K562 treated with DMSO at 1 percent for 24 hours (cell line): ENCODE data around the gene CCDC88C. TPM values are rescaled to one million over a fixed set of nuclear protein-coding genes. Genes with fewer than 3 reads are reported as not detected.

Experiments used
- total RNA-seq: library from RNA; unstranded; fragments of 300-600 nt; gene quantifications from 2 replicates; pipeline ENCODE4 v1.2.3, GENCODE V29; 2022; ENCODE audit warnings: low read depth; ENCODE audit not compliant: insufficient read depth

CCDC88C gene
- total RNA-seq = 8.3 and 9.0 TPM in 2 replicates

DNA sequence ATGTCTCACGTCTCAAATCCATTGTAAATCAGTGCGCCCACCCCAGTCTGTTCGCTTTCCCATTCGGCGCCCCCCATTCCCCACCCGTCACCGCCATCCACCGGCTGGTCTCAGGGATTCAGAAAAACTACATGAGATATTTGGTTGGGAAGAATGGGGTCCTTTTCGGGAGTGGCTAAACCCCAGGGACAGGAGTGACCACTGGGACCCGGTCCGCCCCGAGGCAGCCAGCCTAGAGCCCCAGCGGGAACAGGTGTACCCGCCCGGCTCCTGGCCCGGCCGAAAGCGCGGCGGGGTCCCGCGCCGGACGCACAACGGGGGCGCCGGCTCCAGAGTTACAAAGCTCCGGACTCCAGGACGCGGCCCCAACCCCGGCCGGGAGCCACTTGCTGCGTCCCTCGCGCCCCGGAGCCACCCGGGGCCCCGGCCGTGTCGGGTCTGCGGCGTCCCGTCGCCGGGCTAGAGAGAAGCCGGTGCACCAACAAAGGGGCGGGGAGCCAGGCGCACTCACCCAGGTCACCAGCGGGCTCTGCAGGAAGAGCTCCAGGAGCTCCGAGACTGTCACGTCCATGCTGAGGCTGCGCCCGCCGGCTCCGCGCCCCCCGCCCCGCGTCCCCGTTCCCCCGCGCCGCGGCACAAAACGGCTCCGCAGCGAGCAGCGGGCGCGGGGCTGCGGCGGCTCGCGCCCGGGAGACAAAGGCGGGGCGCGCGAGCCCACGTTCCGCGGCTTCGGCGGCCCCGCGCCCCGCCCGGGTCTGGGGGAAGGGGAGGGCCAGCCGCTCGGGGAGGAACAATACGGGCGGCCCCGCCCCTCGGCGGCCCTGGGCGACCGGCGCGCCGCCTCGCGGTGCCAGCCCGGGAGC, at the start of gene CCDC88C:
Gene CCDC88C (minus strand): TSS at position 701 of the 863 bp plus-strand sequence. CDS start 130 bp downstream, at position 571.

DNA sequence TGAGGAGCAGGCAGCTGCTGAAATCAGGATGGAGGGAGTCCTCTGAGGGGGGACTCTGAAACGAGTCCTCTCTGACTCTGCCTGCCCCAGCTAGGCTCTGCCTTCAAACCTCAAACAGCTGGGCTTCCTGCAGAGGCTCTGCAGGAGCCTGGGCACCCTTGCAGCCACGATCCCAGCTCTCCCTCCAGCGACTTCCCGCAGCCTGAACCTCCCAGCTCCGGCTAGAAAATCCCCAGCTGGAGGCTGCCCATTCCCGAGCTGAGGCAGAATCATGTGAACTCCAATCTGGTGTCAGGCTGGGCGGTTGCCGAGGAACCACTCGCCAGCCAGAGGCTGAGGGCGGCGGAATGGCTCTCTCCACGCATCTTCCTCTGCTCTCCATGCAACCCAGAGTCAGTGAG, 173.1 kb downstream of the CCDC88C start, which contains the start of gene GPR68:
Gene GPR68 (minus strand): TSS at position 204 of the 401 bp plus-strand sequence. CDS start 9,654 bp downstream, outside the sequence.

Other genes starting within 250 kb of the CCDC88C start
- 6.4 and 6.8 TPM in 2 replicates for gene GPR68, start 173.1 kb downstream of the CCDC88C start, total RNA-seq
- 28.2 and 34.5 TPM in 2 replicates for gene PPP4R3A, start 92.5 kb upstream of the CCDC88C start, total RNA-seq